Caco-2 (cell line): ENCODE results near the gene TTC7B. TPM values are rescaled to one million over a fixed set of nuclear protein-coding genes. Genes with fewer than 3 reads are reported as not detected.

Experiments used
- BruUV-seq: library from RNA; stranded (reverse); fragments of 400-500 nt; replicated peaks from 2 replicates; lab custom pipeline; 2021; lab: Mats Ljungman, UMichigan
- CTCF ChIA-PET: fragments of 300-600 bp; sonication (Branson Sonifier 250); formaldehyde crosslinking; loops from one replicate; lab custom pipeline; 2022; ENCODE audit warnings: antibody characterized with exemption; lab: Charles Lee
- POLR2A ChIA-PET: fragments of 300-600 bp; sonication (Branson Sonifier 250); formaldehyde crosslinking; loops from one replicate; lab custom pipeline; 2022; ENCODE audit warnings: antibody characterized with exemption; lab: Charles Lee
- DNase-seq, 2 experiments: peaks; one replicate each; pipeline versions ENCODE4 v3.0.0 to v3.0.0-alpha.2; 2020 to 2022
- H3K27me3 ChIP-seq: replicated peaks from 2 replicates; pipeline ENCODE4 v1.6.0; 2011; ENCODE audit warnings: low read length; ENCODE audit not compliant: control insufficient read depth, insufficient read depth
- H3K36me3 ChIP-seq: 2 replicates; pipeline ENCODE4 v1.5.1; 2011; ENCODE audit warnings: low read length; ENCODE audit not compliant: control insufficient read depth, insufficient read depth
- H3K4me1 ChIP-seq: fragments of 250-450 bp; sonication (Bioruptor Pico); 2 replicates; pipeline ENCODE4 v1.5.1; 2020; ENCODE audit warnings: mild to moderate bottlenecking
- H3K4me3 ChIP-seq: 2 replicates; pipeline ENCODE4 v1.5.1; 2011; ENCODE audit warnings: low read depth, mild to moderate bottlenecking, control low read depth, low read length
- H3K9me3 ChIP-seq: fragments of 250-450 bp; sonication (Bioruptor Pico); 2 replicates; pipeline ENCODE4 v1.5.1; 2020; ENCODE audit warnings: mild to moderate bottlenecking, moderate library complexity
- H3K27ac Mint-ChIP-seq: one replicate; pipeline ENCODE4 v1.8.0; 2022; ENCODE audit warnings: mixed read lengths; ENCODE audit not compliant: unreplicated experiment
- H3K27me3 Mint-ChIP-seq: one replicate; pipeline ENCODE4 v1.8.0; 2022; ENCODE audit warnings: mixed read lengths; ENCODE audit not compliant: insufficient read depth, unreplicated experiment
- H3K36me3 Mint-ChIP-seq: one replicate; pipeline ENCODE4 v1.8.0; 2022; ENCODE audit warnings: mild to moderate bottlenecking, mixed read lengths; ENCODE audit not compliant: insufficient read depth, unreplicated experiment
- H3K4me1 Mint-ChIP-seq: one replicate; pipeline ENCODE4 v1.8.0; 2022; ENCODE audit warnings: low read depth, mixed read lengths; ENCODE audit not compliant: unreplicated experiment
- H3K4me3 Mint-ChIP-seq: one replicate; pipeline ENCODE4 v1.8.0; 2022; ENCODE audit warnings: mild to moderate bottlenecking, moderate library complexity, mixed read lengths; ENCODE audit not compliant: unreplicated experiment
- H3K9me3 Mint-ChIP-seq: one replicate; pipeline ENCODE4 v1.8.0; 2022; ENCODE audit warnings: mixed read lengths; ENCODE audit not compliant: unreplicated experiment
- CTCF ChIP-seq, 2 experiments: fragments of 200-600 bp in 1 of 2; IDR thresholded peaks; 1 replicate in 1 of 2; 2 replicates in 1 of 2; pipeline versions ENCODE4 v1.5.1 to v1.8.0; 2011 to 2022; ENCODE audit warnings: antibody characterized with exemption in 1 of 2, control low read depth in 1 of 2, inconsistent platforms in 1 of 2, low read depth in 1 of 2, low read length in 1 of 2, mild to moderate bottlenecking in 1 of 2, moderate library complexity in 1 of 2; ENCODE audit not compliant: insufficient read depth in 1 of 2, severe bottlenecking in 1 of 2, unreplicated experiment in 1 of 2
- intact Hi-C: fragments of 100-400 bp; cut with micrococcal nuclease; formaldehyde crosslinking; loops from one replicate; pipeline ENCODE4 v1.10.0; 2022; ENCODE audit not compliant: unreplicated experiment
- total RNA-seq: library from RNA; stranded (reverse); gene quantifications from 2 replicates; pipeline ENCODE4 v1.2.3, GENCODE V29; 2022

TTC7B gene
- total RNA-seq, 1 experiment from 2014 or later, result 28.5 TPM

- no TSS peak for BruUV-seq
- TF ChIP-seq CTCF (IDR thresholded peaks at IDR 0.05; ENCODE audit: insufficient read depth in 1 of 2, low read depth in 1 of 2, low read length in 1 of 2, severe bottlenecking in 1 of 2, unreplicated experiment in 1 of 2), result no peak
- Histone ChIP-seq H3K4me3 (no peak overlapping the region), H3K36me3 (no peaks in the 10 kb centered on the region), H3K4me1 (peaks cover 6% of the 10 kb centered on the region; the same call in 1 of the 2 replicates), H3K9me3 (no peaks in the 10 kb centered on the region), H3K27me3 (no peaks in the 10 kb centered on the region)
- Mint-ChIP-seq H3K4me1 (no peaks in the 10 kb centered on the region), H3K9me3 (no peaks in the 10 kb centered on the region), H3K27me3 (no peaks in the 10 kb centered on the region), H3K27ac (no peak overlapping the region), H3K4me3 (no peak overlapping the region), H3K36me3 (no peaks in the 10 kb centered on the region)
- ChIA-PET POLR2A (no interaction called here), CTCF (no interaction called here)
- no peak for DNase-seq
- intact Hi-C loops, result no loop called here
Measured at GRCh38 chr14:90487462-90487861, 328.8 kb downstream of the TTC7B start.

GRCh38 chr14:90487031-90487430, 329.2 kb downstream of the TTC7B start:
- ChIA-PET POLR2A (no interaction called here), CTCF (no interaction called here)
- Mint-ChIP-seq H3K27me3 (no peaks in the 10 kb centered on the region), H3K4me1 (no peaks in the 10 kb centered on the region), H3K9me3 (no peaks in the 10 kb centered on the region), H3K4me3 (no peak overlapping the region), H3K36me3 (no peaks in the 10 kb centered on the region), H3K27ac (no peak overlapping the region)
- Histone ChIP-seq H3K36me3 (no peaks in the 10 kb centered on the region), H3K4me1 (peaks cover 3% of the 10 kb centered on the region; the same call in 1 of the 2 replicates), H3K4me3 (no peak overlapping the region), H3K27me3 (no peaks in the 10 kb centered on the region), H3K9me3 (no peaks in the 10 kb centered on the region)
- intact Hi-C loops, result no loop called here
- no TSS peak for BruUV-seq
- TF ChIP-seq CTCF (IDR thresholded peaks at IDR 0.05; ENCODE audit: insufficient read depth in 1 of 2, low read depth in 1 of 2, low read length in 1 of 2, severe bottlenecking in 1 of 2, unreplicated experiment in 1 of 2), result no peak
- no peak for DNase-seq

- Mint-ChIP-seq H3K4me3 (no peak overlapping the region), H3K27me3 (no peaks in the 10 kb centered on the region), H3K9me3 (no peaks in the 10 kb centered on the region), H3K4me1 (peaks cover 9% of the 10 kb centered on the region), H3K27ac (no peak overlapping the region), H3K36me3 (no peaks in the 10 kb centered on the region)
- Histone ChIP-seq H3K27me3 (no peaks in the 10 kb centered on the region), H3K36me3 (no peaks in the 10 kb centered on the region), H3K4me3 (no peak overlapping the region), H3K4me1 (no peaks in the 10 kb centered on the region; the same call in 1 of the 2 replicates), H3K9me3 (no peaks in the 10 kb centered on the region)
- intact Hi-C loops, result no loop called here
- ChIA-PET CTCF (no interaction called here), POLR2A (no interaction called here)
- no TSS peak for BruUV-seq
- TF ChIP-seq CTCF (IDR thresholded peaks at IDR 0.05; ENCODE audit: insufficient read depth in 1 of 2, low read depth in 1 of 2, low read length in 1 of 2, severe bottlenecking in 1 of 2, unreplicated experiment in 1 of 2), result no peak
- DNase-seq, result no peak
Measured at GRCh38 chr14:90484291-90484690, 331.9 kb downstream of the TTC7B start.
